HG03558 (cell line): ENCODE results near the gene EEFSEC.

Experiments
- ATAC-seq: cut with Tn5 transposase; IDR thresholded peaks from one replicate; pipeline ENCODE4 v1.9.1; 2021; ENCODE audit warnings: moderate number of reproducible peaks; ENCODE audit not compliant: unreplicated experiment; ENCODE audit errors: extremely low read depth

The EEFSEC gene

DNA sequence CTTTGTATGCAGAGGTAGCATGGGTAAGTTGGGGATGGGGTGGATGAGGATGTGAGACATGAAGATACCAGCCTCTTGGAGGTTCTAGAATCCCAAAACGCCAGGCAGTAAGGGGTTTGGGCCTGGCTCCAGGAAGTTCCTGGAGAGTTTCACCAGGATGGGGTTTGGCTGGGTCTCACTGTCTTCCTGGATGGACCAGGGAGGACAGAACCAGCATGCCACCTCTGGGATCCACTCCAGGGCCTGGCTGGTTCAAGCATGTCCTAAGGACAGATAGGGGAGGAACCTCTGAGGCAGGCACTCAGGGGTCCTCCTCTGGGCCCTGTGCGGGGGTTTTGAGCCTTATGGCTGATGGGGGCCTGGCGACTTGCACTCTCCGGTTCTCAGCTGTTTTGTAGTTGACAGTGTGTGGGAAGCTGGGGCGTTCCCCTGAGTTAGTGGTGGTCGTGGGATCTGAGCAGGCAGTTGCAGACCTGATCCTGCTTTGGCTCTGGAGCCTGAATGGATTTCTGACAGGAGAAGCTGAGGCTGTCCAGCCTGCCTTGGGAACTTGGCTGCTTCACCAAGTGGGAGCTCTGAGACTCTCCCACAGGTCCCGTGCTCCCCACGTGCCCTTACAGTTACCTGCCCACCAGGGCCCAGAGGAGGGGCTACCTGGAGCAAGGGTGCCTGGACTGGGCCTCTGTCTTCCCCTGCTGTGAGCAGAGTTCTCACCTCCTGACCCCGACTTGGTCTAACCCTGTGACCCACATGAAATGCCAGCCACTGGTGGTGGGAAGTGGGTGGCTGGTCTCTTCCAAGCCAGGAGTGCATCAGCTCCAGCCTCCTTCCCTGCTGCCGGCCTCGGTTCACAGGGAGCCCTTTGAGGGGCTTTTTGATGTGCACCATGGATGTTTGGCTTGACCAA is 128.4 kb downstream of the EEFSEC start:
- ATAC-seq, result no peak

DNA sequence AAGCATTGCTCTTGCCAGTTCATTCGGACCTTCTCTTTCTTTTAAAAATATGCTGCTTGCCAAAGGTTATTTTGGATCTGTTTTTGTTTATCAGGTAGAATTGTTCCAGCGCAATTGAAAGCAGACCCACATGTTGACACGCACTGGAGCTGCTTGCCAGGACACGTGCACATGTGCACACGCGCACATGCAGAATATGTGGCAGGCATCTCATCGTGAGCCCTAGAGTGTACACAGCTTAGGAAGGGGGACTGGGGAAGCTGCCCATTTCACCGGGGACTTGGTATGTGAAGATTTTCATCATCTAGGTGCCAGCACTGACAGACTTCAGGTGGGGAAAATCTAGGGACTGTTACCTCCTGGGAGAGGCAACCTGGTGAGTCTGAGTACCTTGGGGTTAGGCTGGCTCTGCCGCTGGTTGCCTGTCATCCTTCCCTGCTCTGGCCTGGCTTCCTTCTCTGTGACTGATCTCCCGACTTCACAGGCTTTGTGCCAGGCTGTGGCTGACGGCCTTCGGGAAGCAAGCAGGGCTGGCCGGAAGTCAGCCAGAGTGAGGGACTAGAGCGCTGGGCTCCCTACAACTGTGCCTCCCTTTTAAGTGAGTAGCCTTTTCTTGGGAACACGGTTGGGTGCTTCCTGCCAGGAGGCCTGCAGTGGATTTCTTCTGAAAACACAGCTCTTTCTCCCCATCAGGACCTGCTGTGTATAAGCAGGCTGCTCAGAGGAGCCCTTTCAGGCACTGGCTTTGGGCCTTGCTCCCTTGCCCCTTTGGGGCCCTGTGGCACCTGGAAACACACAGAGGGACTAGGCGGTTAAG is 129.3 kb downstream of the EEFSEC start:
- no peak for ATAC-seq

DNA sequence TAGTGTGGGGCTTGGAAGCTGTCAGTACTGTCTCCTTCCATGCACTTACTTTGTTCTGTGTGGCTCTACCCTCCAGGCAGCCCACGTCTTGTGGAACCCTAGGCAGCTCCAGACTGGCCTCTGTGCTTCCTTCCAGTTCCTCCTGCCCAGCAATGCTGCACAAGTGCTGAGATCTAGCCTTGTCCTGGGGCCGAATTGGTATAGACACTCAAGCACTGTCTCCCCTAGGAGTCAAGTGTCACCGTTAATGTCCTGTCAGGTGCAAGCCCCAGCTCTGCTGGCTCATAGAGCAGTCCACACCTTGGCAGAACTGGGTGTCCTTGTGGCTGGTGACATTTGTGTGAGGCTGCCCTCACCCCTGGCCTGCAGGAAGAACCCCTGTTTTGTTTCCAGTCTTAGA is 130.1 kb downstream of the EEFSEC start:
- no peak for ATAC-seq

DNA sequence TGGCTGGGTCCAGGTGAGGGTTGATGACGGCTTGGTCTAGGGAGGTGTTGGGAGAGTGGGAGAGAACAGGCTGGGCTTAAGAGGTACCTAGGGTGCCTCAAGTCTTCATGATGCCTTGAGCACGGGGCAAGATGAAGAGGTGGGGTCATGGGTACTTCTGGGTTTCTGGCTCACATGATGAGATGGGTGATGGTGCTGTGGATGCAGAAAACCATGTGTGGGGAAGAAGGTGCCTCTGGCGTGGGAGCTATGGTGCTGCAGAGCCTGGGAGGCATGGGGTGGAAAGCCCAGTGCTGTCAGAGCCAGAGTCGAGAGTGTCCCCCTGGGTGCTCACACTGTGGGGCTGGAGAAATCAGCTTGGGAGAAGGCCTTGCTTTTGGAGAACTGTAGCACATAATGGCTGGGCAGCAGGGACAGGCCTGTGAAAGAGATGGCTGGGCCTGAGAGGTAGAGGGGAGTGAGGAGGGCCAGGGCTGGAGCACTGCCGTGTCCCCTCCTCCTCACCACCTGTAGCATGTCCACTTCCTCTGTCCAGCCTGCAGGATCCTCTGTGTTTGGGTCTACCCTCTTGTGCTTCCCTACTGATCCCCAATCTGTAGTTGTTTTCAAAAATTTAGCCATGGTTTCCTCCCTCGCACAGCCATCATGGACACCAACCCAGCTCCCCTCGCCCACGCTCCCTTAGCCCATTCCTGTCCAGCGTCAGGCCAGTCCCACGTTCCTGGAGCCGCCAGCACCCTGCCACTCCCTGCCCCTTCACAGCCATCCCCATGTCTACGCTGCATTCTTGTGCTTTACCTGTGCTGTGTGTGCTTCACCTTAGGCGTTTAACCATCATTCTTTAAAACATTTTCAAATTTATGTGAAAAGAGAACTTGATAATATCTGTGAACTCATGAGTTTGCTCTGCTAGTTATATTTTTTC is 132.0 kb downstream of the EEFSEC start:
- ATAC-seq, result no peak

DNA sequence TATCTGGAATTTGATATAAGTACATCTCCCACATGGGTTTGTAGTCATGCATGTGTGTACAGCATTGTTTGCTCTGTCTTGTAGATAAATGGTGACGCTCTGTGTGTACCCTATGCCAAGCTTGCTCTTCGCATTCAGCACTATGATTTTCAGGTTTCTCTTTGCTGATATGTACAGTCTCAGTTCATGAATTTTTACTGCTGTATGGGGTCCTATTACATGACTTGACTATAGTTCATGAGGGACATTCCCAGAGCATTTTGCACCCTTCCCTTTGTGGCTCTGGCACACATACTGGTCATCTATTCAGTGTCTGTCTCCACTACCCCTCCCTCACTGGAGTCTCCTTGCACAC is 132.7 kb downstream of the EEFSEC start:
- ATAC-seq, result no peak

DNA sequence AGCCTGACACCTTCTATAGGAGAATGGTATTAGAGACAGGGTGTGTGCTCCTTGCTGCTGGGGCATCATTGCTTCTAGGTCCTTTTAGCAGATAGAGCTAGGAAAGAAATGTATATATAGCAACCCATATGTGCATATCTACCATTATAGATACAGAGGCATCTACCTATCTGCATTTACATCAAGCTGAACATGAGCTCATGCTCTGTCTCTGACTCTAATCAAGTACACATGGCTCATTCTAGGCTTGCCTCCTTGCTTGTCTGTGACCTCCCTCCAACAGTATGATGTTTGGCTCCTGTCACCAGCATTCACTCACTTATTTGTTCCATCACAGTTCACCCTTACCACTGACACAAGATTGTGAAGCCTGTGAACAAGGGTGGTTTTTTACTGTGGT is 133.4 kb downstream of the EEFSEC start:
- no peak for ATAC-seq

DNA sequence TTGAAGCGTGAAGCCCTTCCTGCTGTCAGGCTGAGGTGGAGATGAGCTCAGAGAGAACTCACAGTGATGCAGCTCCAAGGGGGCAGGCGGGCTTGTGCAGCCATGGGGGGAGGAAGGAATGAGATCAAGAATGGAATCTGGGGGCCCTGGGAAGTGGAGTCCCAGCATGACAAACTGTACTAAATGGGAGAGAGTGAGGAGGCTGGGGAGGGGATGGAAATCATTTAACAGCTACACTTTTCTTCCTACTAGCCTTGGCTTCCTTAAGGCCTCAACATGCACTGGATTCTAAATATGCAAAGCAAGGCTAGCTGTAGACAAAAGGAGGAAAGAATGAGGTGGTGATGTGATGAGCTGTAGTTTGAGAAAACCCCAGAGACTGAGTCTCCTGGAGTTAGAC is 133.9 kb downstream of the EEFSEC start:
- no peak for ATAC-seq

DNA sequence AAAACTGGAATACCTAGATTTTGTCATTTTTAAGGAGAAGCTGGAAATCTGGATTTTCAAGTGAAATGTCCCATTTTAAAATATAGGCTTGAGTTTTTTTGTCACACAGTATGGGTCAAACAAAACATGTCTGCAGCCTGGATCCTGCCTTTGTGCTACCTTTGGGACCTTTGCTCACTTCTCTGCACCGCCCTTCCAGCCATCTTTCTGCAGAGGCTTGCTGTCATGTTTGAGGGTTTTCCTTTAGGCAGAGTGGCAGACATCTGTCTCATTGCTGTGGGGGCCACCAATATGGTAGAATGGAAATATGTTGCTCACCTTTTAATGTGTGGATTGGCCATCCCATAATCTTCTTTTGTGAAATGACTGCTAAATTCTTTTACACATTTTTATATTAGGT is 136.3 kb downstream of the EEFSEC start:
- no peak for ATAC-seq

DNA sequence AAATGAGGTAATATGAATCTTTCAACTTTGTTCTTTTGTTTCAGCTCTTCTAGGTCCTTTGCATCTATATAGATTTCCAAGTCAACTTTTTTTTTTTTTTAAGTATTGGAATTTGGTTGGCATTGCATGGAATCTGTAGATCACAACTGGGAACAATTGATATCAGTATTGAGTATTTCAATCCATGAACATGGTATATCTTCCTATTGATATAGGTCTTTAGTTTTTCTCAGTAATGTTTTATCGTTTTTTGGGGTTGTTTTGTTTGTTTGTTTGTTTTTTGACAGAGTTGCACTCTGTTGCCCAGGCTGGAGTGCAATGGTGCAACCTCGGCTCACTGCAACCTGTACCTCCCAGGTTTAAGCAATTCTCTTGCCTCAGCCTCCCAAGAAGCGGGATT is 137.2 kb downstream of the EEFSEC start:
- ATAC-seq, result no peak

DNA sequence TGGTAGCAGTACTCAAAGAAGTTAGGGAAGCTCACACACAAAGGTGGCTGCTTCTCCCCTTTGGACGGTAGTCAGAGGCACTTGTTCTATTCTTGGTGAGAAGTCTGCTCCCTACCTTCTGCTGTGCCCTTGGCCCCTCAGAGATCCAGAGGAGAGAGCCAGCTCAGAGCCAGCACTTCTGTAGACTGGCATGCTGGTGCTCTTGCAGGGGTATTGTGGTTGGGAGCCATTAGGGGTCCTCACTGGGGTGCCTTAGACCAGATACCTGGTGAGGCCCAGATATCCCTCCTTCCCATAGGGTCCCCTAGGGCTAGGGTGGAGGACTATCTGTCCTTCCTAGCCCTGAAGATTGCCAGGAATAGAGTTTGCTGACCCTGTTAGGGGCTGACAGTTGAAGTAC is 140.6 kb downstream of the EEFSEC start:
- no peak for ATAC-seq

DNA sequence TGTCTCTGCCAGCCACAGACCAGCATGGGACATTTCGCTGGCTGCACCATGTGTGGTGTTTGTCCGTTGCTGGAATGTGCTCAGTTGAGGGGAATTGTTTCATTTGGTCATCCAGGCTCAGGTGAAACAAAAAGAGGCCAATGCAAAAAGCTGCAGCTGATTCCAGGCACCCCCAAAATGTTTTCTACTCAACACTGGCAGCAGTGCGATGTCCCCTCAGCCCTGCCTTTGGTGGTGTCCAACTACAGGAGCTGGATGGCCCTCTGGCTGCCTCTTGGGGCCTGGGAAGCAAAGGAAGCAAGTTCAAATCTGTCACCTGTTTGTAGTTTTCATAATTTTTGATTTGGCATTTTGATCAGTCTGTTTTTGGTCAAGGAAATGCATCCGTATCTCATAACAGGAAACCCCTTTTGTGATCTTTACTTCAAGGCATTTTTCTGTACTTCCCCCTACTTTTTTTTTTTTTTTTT is 141.8 kb downstream of the EEFSEC start:
- ATAC-seq, result no peak

DNA sequence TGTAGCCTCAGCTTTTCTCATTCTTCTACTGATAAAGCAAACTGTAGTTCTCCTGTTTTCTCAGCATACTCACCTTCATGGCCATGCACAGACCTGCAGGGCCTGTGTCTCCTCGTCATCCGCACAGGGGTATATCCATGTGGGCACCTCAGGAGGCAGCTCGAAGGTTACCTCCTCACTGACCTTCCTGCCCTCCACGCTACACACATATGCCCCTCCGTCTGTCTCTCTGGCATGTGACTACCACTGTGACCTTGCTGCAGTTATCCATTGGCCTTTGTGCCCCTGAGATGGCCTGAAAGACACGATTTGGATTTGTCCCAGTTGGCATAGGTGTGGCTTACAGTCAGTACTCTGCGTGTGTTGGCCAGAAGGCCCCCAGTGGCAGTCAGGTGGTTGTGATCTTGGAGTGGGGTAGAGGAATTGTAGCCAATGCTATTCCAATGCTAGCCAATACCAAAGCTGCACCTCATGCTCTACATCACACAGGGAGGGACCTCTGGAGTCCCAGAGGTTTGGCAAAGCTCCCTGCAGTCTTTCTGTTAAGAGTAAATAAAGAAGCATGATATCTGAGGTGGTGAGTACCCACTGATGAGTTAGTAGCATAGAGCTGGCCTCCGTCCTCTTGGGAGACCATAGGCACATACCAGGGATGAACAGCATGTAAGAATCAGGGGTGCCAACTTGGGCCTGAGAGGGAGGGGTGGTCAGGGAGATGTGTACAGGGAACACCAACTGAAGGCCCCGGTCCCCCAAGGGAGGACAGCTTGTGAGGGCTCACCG is 143.4 kb downstream of the EEFSEC start:
- no peak for ATAC-seq

DNA sequence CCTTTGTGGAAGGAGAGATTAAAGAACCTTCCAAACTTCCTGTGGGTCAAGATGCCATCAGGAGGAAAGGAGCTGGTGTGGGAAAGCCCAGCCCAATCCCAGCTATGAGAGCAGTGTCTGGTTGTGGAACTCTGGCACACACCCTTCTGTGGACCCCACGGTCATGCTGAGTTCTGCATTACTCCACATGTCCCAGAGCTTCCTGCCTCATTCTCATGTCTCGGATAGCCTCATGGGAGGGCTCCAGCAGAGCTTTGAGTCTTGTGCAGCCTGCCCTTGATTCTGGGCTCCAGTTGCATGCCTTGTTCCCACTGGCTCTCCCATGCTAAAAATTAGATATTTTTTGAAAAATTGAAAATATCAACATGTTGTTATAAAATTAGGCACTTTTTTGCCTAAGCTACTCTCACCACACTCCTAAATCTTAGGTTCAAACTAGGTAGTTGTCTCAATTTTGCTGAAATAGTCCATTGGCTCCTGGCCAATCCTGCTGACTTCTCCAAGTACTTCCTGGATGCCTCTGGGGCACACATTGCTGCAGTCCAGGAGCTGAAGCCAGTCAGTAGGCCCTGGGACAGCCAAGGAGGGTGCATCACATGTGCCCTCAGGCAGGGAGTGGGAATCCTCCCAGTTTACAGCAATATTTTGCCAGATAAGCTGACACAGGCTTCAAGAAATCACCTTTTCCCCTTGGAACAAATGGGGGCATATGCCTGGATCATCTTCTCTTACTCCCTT is 144.3 kb downstream of the EEFSEC start:
- no peak for ATAC-seq

DNA sequence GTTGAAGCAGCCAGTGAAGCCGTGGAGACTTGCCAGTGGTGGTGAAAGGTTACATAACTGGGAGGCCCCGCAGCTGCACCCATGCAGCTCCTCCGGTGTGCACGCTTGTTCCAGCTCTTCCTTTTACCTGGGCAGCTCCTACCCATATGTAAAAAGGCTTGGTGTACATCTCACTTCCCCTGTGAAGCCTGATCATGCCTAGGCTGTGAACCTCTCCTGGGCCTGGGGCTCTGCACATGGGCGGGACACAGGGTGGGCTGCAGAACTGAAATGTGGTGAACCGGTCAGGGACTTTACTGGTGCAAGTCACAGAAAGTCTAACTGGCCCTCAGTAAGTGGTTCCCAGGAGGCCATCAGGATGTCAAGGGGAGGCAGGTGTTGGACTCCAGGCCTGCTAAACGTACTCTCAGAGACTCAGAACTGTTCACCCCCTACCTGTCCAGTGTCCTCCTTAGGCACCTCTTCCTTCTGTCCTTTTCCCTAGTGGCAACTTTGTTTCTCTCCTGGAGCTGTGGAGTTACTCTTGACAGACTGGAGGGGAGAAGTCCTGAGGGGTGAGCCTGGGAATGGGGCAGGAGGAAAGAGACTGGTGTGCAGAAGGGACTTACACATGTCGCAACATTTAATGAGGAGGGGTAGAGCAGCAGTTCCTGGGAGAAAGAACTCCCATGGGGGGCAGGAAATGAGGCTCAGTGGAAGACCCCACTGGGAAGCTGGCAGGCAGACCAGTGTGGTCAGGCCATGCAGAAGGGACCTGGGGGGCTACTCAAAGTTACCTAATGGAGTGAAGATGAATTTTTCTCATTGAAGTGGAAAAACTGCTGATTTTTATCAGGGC is 148.1 kb downstream of the EEFSEC start:
- no peak for ATAC-seq

DNA sequence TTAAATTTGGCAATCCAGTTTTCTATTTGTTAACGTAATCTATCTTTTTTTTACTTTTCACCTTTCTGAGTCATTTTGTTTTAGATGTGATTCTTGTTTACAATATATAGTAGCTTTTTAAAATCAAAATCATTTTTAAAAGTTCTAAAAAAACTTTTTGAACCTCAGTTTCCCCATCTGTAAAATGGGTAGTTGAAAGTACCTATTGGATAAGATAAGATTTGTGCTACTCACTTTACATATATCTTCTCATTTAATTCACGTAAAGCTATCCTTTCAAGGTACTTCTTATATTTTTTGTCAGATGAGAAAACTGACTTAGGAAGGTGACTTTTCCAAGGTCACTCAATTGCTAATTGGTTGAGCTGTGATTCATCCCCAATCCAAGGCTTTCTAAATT is 153.2 kb downstream of the EEFSEC start:
- ATAC-seq, result no peak

DNA sequence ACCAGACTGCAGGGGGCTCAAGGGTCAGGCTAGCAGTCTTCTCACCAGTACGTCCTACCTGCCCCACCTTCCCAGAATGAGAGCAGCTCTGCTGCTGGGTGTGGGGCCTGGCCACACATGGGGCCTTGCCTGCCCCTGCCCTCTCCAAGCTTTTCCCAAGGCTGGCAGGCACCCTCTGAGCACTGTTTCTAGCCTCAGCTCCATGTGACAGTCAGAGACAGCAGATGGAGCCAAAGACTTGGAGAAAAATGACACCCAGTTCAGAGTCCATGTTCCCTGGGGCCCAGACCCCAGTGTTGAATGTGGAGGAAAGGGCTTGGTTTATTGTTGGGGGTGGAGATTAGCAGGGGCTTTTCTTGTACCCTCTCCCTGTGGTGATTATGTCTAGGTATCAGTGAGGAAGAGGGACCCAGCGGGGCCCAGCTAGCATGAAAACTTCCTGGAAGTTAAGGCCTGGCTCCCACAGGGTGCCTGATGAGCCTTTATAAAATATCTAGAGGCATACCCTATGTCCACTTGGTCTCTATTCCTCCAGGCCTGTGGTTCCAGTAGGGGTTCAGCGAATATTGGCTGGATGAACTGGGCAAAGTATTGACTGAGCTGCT is 153.8 kb downstream of the EEFSEC start:
- ATAC-seq, result no peak

DNA sequence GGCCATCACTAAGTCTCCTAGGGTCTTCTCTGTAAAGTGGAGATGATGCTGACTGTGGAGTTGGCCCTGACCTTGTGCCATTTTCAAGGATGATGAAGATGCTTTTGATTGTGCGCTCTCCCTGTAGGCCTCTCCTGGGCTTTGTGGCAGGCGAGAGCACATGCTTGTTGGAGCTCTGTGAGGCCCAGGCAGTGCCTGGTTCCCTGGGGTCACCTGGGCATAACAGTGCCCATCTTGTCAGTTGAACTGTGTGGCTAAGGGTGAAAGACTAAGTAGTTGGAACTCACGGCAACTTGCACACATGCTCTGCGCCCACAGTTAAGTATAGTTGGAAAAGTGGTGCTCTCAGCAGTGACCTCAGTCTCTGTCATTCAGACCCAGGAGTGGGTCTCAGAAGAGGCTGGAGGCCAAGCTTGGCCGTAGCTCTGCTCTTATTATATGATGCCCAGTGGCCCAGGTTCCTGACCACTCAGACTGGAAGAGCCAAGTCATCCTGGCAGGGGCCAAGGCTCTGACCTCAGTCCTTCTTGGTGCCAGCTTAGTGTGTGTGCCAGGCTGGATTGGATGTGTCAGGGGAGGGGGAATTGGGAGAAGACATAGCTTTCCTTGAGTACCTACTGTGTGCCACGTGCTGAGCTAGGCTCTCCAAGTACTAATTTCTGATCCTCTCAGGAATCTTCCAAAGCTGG is 154.6 kb downstream of the EEFSEC start:
- ATAC-seq, result no peak
